K562 (cell line): ENCODE data around the gene PLD1. TPM values are rescaled to one million over a fixed set of nuclear protein-coding genes. Genes with fewer than 3 reads are reported as not detected.

Experiments used
- EWSR1 ChIP-seq: fragments of 450-650 bp; IDR thresholded peaks from 2 replicates; pipeline ENCODE4 v1.6.1; 2018; ENCODE audit warnings: borderline replicate concordance, mild to moderate bottlenecking, low read depth, moderate library complexity; ENCODE audit not compliant: partially characterized antibody
- KDM4B ChIP-seq, 2 experiments: fragments of 450-650 bp in 1 of 2; sonication (generic) in 1 of 2; IDR thresholded peaks; 2 replicates each; pipeline ENCODE4 v1.6.1; 2016 to 2017; ENCODE audit warnings: borderline replicate concordance in 2 of 2, antibody characterized with exemption in 1 of 2, low read depth in 1 of 2, mild to moderate bottlenecking in 1 of 2
- MGA ChIP-seq: fragments of 450-650 bp; IDR thresholded peaks from 2 replicates; pipeline ENCODE4 v1.6.1; 2016; ENCODE audit warnings: mild to moderate bottlenecking, moderate library complexity
- PML ChIP-seq: IDR thresholded peaks from 2 replicates; pipeline ENCODE4 v1.6.1; 2012; ENCODE audit warnings: low read length, inconsistent platforms
- RNF219 ChIP-seq: fragments of 250-450 bp; sonication (Bioruptor Pico); IDR thresholded peaks from 2 replicates; pipeline ENCODE4 v1.5.0; 2022; ENCODE audit warnings: mild to moderate bottlenecking
- RUNX1 ChIP-seq: sonication (generic); IDR thresholded peaks from 2 replicates; pipeline ENCODE4 v1.6.1; 2016; ENCODE audit warnings: antibody characterized with exemption, low read depth
- ZNF174 ChIP-seq: fragments of 250-450 bp; sonication (Bioruptor Pico); IDR thresholded peaks from 2 replicates; pipeline ENCODE4 v1.4.0; 2020; ENCODE audit warnings: mild to moderate bottlenecking
- polyA plus RNA-seq, 8 experiments: library from polyadenylated mRNA; depleted of rRNA in 4 of 8; stranded (reverse) in 5 of 8; unstranded in 3 of 8; fragments of >200 nt; fragmentation: Nextera tagmentation in 2 of 8; fragmentation: Illumina TruSeq in 1 of 8; extraction: Ambion mirVana in 2 of 8; extraction: Trizol in 1 of 8; gene quantifications; 2 replicates each; pipeline versions ENCODE4 v1.2.1 to v1.2.3, GENCODE V29; 2011 to 2014; ENCODE audit warnings: inconsistent platforms in 1 of 8, missing spikeins in 1 of 8
- total RNA-seq, 7 experiments: library from RNA; depleted of rRNA in 6 of 7; stranded (reverse); fragments of >200 nt in 6 of 7; fragmentation: Illumina TruSeq in 2 of 7; extraction: Trizol in 2 of 7; gene quantifications; 2 replicates each; pipeline versions ENCODE4 v1.2.1 to v1.2.3, GENCODE V29; 2011 to 2021; ENCODE audit warnings: low replicate concordance in 1 of 7

Gene PLD1
- total and polyA plus RNA-seq, 9 of the 15 experiments (the other 6 are each of a cell fraction or from before 2014, with no cell fraction given), result 8.4 to 26.1 (median 18.6) TPM

- TF ChIP-seq MGA (no peak), KDM4B (IDR thresholded peaks at IDR 0.05; ENCODE audit: borderline replicate concordance in 2 of 2, low read depth in 1 of 2) (no peak), ZNF174 (CRISPR knock-in tag) (no peak), RUNX1 (no peak), PML (no peak), EWSR1 (no peak), RNF219 (no peak)
Observed at GRCh38 chr3:171845481-171846284, 35.4 kb upstream of the PLD1 start (continued).
